NCI-H82 treated with DMSO at 0.1 percent for 48 hours (cell line): ENCODE data around the gene ITPRIPL1.
"Not testable (repeated sequence)": the region's sequence is repeated elsewhere in the genome, so short reads cannot be mapped to it uniquely, and the experiment has no call there.

Source experiments
- DNase-seq: peaks from one replicate; lab custom pipeline; 2025; ENCODE audit not compliant: unreplicated experiment; lab: John Stamatoyannopoulos, UW

The ITPRIPL1 gene, protein sequence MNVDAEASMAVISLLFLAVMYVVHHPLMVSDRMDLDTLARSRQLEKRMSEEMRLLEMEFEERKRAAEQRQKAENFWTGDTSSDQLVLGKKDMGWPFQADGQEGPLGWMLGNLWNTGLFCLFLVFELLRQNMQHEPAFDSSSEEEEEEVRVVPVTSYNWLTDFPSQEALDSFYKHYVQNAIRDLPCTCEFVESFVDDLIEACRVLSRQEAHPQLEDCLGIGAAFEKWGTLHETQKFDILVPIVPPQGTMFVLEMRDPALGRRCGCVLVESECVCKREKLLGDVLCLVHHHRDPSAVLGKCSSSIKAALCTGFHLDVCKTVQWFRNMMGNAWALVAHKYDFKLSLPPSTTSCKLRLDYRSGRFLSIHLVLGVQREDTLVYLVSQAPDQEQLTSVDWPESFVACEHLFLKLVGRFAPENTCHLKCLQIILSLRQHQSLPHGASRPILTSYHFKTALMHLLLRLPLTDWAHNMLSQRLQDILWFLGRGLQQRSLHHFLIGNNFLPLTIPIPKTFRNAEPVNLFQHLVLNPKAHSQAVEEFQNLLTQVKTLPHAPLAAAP

GRCh38 chr2:96325041-96325883 is at the start of gene ITPRIPL1:
Gene ITPRIPL1 (plus strand): TSS chr2:96325317. CDS start chr2:96325840, 523 bp downstream.
- DNase-seq = no peak

DNA sequence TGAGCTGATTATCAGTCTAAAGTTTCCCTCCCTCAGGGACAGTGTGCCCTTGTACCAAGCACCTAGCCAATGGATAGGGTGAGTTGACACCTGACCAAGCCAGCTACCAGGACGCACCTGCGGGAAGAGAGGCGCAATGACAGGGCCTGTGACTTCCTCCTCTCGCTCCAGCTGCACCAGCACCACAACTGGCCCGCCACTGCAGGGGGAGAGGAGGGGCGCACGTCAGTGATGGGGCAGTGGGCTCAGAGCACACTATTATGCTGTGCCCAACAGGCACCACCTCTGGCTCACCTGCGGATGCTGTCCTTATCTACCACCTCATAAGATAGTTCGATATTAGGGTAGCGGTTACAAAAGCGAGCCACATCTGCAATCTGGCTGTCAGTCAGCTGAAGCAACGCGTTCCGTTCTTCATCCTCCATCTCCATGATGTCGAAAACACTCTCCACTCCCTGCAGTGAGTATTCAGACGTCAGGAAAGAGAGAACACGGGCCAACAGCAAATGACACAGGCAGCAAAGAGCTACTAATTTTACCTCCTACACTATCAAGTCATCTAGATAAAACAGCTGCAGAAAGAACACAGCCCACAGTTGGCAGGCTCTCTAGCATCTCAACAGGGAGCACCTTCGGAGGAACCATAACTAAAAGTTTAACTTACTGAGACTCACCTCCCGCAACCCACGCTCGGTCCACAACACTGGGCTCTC is 48.2 kb upstream of the ITPRIPL1 start:
- no peak for DNase-seq

DNA sequence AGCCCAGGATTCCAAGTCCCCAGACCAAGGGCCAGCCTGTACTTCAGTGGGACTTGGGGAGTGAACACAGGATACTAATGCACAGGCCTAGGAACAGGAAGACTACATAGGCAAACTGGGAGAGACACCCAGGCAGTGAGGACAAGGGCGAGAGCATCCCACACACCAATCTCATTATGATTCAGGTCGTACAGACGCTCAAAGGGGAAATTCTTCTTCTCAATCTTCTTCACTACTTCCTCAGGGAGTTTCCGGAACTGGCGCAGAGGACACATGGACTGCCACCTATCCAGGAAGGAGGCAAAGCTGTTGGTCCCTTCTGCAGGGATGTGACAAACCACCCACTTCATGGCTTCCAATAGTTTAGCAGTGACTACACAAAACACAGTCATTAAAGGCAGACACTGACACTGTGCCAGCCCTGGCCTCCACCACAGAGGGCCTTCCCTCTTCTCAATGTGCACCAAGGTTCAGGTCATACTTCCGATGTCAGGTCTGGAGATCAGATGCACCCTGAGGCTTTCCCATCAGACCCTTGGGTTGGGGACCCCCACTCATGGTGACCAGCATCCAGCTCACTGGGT is 37.8 kb upstream of the ITPRIPL1 start:
- no peak for DNase-seq

DNA sequence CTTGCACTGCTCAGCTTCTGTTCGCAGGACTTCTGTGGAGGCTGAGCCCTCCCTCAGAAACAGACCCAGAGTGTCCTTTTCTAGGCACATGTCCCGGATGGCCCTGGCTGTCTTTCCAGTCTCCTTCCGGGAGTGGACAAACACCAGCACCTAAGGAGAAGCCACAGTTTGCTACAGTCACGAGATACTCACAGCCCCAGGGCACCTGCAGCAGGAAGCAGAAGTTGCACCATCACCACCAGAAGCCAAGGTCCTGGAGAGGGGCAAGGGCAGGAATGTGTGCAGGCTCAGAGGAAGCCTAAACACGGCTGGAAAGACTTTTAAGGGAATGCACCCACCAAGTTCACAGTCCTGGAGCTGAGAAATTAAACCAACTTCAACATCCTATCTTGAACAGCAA is 33.4 kb upstream of the ITPRIPL1 start:
- DNase-seq = no peak

DNA sequence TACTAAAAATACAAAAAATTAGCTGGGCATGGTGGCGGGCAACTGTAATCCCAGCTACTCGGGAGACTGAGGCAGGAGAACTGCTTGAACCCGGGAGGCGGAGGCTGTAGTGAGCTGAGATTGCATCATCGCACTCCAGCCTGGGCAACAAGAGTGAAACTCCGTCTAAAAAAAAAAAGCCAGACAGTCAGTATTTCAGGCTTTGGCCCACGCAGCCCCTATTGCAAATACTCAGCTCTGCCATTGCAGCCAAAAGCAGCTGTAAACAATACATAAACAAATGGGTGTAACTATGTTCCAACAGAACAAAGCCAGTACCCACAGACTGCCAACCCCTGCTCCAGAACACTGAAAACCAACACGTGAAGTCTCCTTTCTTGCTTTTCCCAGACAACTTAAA is 30.8 kb upstream of the ITPRIPL1 start:
- not testable (repeated sequence) for DNase-seq

DNA sequence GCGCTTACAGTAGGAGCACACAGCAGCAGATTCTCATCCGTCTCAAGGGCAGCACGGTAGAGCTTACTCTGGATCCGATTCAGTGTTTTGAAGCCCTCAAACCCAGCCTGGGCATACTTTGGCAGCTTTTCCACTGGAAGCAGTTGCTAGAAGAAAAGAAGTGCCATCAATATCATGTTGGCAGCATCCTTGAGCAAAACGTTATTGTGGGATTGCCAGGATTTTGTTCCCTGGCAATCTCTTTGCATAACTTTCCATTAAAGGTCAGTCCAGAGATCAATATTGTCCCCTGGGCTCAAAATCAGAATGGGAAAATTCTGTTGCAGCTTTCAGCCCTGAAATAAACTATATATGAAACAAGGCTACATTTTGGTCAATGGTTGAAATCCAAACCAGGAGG is 28.2 kb upstream of the ITPRIPL1 start:
- DNase-seq = no peak

- DNase-seq = no peak
Measured at GRCh38 chr2:96301865-96302264, 23.3 kb upstream of the ITPRIPL1 start.

GRCh38 chr2:96304606-96305005 is 20.5 kb upstream of the ITPRIPL1 start:
- DNase-seq = no peak

DNA sequence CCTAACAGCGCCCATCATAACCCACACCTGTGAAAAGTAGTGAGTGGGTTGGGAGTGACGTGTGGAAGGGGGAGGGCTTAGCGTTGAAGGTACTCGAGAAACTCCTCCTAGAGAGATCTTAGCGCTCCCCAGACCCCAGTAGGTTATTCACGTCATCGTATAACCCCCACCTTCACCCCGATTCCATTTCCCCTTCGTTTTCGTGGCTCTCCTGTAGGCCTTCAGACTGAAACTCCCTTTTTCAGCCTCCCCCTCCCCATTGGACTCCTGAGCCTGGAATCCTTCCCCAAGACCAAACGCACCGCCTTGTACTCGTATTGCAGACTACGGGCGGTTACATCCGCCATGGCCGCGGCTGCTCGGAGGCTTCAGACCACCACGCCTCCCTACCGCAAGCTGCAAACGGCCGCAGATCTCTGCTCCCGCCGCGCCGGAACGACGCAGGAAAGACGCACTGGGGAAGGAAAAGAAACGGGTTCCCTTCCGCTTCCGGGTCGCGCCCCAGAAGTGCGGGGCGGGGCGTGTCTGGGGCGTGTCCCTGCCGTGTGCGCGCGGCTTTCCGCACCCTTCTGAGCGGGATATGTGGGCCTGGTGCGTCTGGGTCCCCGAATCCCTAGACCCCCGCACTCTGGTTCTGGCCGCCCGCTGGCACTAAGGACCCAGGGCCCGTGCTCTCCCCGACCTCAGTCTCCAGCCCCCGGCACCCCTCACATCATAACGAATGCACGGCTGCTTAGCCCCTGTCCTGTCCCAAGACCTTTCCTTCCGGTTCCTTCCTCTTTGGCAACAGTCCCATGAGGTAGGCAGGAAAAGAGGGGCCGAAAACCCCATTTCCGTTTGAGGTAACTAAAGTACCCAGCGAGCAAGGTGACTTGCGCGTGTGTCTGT is 19.8 kb upstream of the ITPRIPL1 start, which contains the start of gene SNRNP200:
Gene SNRNP200, minus strand, starts transcription at position 456 of the 888 bp plus-strand sequence. Its CDS starts 109 bp downstream, at position 347.
- DNase-seq = peak; percentile 71

GRCh38 chr2:96305979-96306308 is 19.2 kb upstream of the ITPRIPL1 start:
- no peak for DNase-seq

GRCh38 chr2:96306370-96306769 is 18.7 kb upstream of the ITPRIPL1 start:
- DNase-seq = no peak

- no peak for DNase-seq
Measured at GRCh38 chr2:96308248-96308647, 16.9 kb upstream of the ITPRIPL1 start.

GRCh38 chr2:96315005-96315399 is 10.1 kb upstream of the ITPRIPL1 start:
- no peak for DNase-seq

- DNase-seq = no peak
Measured at GRCh38 chr2:96315400-96316071, 9.6 kb upstream of the ITPRIPL1 start.

GRCh38 chr2:96316999-96317398 is 8.1 kb upstream of the ITPRIPL1 start:
- DNase-seq = no peak

- DNase-seq = no peak
Measured at GRCh38 chr2:96317584-96317997, 7.5 kb upstream of the ITPRIPL1 start.

DNA sequence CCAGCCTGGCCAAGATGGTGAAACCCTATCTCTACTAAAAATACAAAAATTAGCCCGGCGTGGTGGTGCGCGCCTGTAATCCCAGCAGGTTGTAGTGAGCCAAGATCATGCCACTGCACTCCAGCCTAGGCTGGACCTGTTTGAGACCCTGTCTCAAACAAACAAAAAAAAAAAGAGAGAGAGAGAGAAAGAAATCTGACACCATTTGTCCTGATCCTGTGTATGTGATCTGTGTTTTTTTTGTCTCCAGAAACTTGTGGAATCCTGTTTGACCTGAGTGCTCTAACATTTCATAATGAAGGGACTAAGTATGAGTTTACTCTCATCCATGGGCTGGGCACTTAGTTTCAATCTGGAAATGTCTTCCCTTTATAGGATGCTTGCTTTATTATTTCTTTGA is 6.4 kb upstream of the ITPRIPL1 start:
- no peak for DNase-seq

DNA sequence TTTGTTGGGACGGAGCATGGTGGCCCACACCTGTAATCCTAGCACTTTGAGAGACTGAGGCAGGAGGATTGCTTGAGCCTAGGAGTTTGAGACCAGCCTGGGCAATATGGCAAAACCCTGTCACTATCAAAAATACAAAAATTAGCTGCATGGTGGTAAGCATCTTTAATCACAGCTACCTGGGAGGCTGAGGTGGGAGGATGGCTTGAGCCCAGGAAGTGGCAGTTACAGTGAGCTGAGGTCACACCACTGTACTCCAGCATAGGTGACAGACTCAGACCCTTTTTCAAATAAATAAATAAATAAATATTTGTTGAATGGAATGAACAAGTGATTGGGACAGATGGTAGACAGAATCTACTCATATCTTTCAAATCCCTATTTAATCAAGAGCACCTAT is 5.7 kb upstream of the ITPRIPL1 start:
- DNase-seq = no peak

GRCh38 chr2:96320326-96320725 is 4.8 kb upstream of the ITPRIPL1 start:
- DNase-seq = no peak
